ENCODE results near the gene MFGE8. TPM values are rescaled to one million over a fixed set of nuclear protein-coding genes. Genes with fewer than 3 reads are reported as not detected.

Gene MFGE8
- polyA plus RNA-seq, 1 donor from 2014 or later = 1.1 TPM

- no peak for TF ChIP-seq REST (IDR thresholded peaks at IDR 0.05; ENCODE audit: borderline replicate concordance)
- no peak for TF ChIP-seq EP300 (conservative IDR thresholded peaks at IDR 0.05; ENCODE audit: poor library complexity, severe bottlenecking)
- TF ChIP-seq RAD21 (conservative IDR thresholded peaks at IDR 0.05) = no peak
- TF ChIP-seq MXI1 (conservative IDR thresholded peaks at IDR 0.05; ENCODE audit: poor library complexity, severe bottlenecking) = no peak
- no peak for TF ChIP-seq POLR2AphosphoS5 (IDR thresholded peaks at IDR 0.05)
- no peak for TF ChIP-seq TAF1 (IDR thresholded peaks at IDR 0.05; ENCODE audit: low read depth)
- TF ChIP-seq EZH2 (IDR thresholded peaks at IDR 0.05; ENCODE audit: borderline replicate concordance, insufficient read depth, low read length, poor library complexity, severe bottlenecking) = no peak
- no peak for TF ChIP-seq CTCF (IDR thresholded peaks at IDR 0.05; ENCODE audit: poor library complexity, severe bottlenecking)
- no peak for TF ChIP-seq SMC3 (conservative IDR thresholded peaks at IDR 0.05; ENCODE audit: poor library complexity)
- H3K79me2 ChIP-seq (replicated peaks; ENCODE audit: insufficient read depth, low read length) = no peaks in the 10 kb centered on the region
- H3K36me3 ChIP-seq (ENCODE audit: insufficient read depth, low read length) = no peaks in the 10 kb centered on the region
- H3K27me3 ChIP-seq (ENCODE audit: insufficient read depth, low read depth, low read length) = no peaks in the 10 kb centered on the region
- H3K4me3 ChIP-seq (ENCODE audit: low read length) = no peak overlapping the region
- H3K9ac ChIP-seq (ENCODE audit: low read length) = no peak overlapping the region
- no peak overlapping the region for H3K27ac ChIP-seq (ENCODE audit: low read length)
- no peaks in the 10 kb centered on the region for H3K9me3 ChIP-seq (ENCODE audit: low read length)
- no peaks in the 10 kb centered on the region for H3F3A ChIP-seq (ENCODE audit: insufficient read depth, low read length, poor library complexity, severe bottlenecking)
- H4K20me1 ChIP-seq (ENCODE audit: insufficient read depth) = no peaks in the 10 kb centered on the region
- H3K9me2 ChIP-seq (ENCODE audit: insufficient read depth, low read length) = no peaks in the 10 kb centered on the region
- H2AFZ ChIP-seq (ENCODE audit: low read depth, low read length) = no peak overlapping the region
- H3K4me2 ChIP-seq (ENCODE audit: low read length) = no peak overlapping the region
Measured at GRCh38 chr15:88887068-88887580, 26.1 kb downstream of the MFGE8 start.

GRCh38 chr15:88882785-88883184 is 30.4 kb downstream of the MFGE8 start:
- Histone ChIP-seq H3K9ac (ENCODE audit: low read length) (no peak overlapping the region), H2AFZ (ENCODE audit: low read depth, low read length) (no peak overlapping the region), H3K4me2 (ENCODE audit: low read length) (no peak overlapping the region), H3K9me2 (ENCODE audit: insufficient read depth, low read length) (no peaks in the 10 kb centered on the region), H4K20me1 (ENCODE audit: insufficient read depth) (no peaks in the 10 kb centered on the region), H3K27me3 (ENCODE audit: insufficient read depth, low read depth, low read length) (no peaks in the 10 kb centered on the region), H3K4me3 (ENCODE audit: low read length) (no peak overlapping the region), H3K79me2 (replicated peaks; ENCODE audit: insufficient read depth, low read length) (no peaks in the 10 kb centered on the region), H3K36me3 (ENCODE audit: insufficient read depth, low read length) (no peaks in the 10 kb centered on the region), H3K9me3 (ENCODE audit: low read length) (no peaks in the 10 kb centered on the region), H3F3A (ENCODE audit: insufficient read depth, low read length, poor library complexity, severe bottlenecking) (no peaks in the 10 kb centered on the region), H3K27ac (ENCODE audit: low read length) (no peak overlapping the region)
- TF ChIP-seq EZH2 (IDR thresholded peaks at IDR 0.05; ENCODE audit: borderline replicate concordance, insufficient read depth, low read length, poor library complexity, severe bottlenecking) (no peak), REST (IDR thresholded peaks at IDR 0.05; ENCODE audit: borderline replicate concordance) (no peak), RAD21 (conservative IDR thresholded peaks at IDR 0.05) (no peak), CTCF (IDR thresholded peaks at IDR 0.05; ENCODE audit: poor library complexity, severe bottlenecking) (no peak), MXI1 (conservative IDR thresholded peaks at IDR 0.05; ENCODE audit: poor library complexity, severe bottlenecking) (no peak), EP300 (conservative IDR thresholded peaks at IDR 0.05; ENCODE audit: poor library complexity, severe bottlenecking) (no peak)
